Right lobe of liver (tissue), 6 donors: ENCODE data around the gene NKAIN2. TPM values are rescaled to one million over a fixed set of nuclear protein-coding genes. Genes with fewer than 3 reads are reported as not detected.

Experiments used
- ATAC-seq, 4 donors: fragments of 200-7000 bp; cut with Tn5 transposase; one replicate each; pipeline ENCODE4 v1.9.1; 2020; ENCODE audit warnings: mild to moderate bottlenecking in 4 of 4, moderate library complexity in 4 of 4
- DNase-seq, 3 donors: peaks; one replicate each; pipeline ENCODE4 v3.0.0-alpha.2; 2020
- H3K27ac ChIP-seq, 3 donors: fragments of 200-600 bp; one replicate each; pipeline ENCODE4 v1.8.0; 2022
- H3K27me3 ChIP-seq, 2 donors: fragments of 200-600 bp; one replicate each; pipeline ENCODE4 v1.8.0; 2022
- H3K36me3 ChIP-seq, 4 donors: fragments of 200-600 bp; sonication (generic) in 1 of 4; one replicate each; pipeline versions ENCODE4 v1.5.1 to v1.8.0; 2017 to 2022; ENCODE audit warnings: control low read depth in 1 of 4
- H3K4me1 ChIP-seq, 4 donors: fragments of 200-600 bp; sonication (generic) in 1 of 4; one replicate each; pipeline versions ENCODE4 v1.5.1 to v1.8.0; 2017 to 2022; ENCODE audit warnings: control low read depth in 1 of 4
- H3K4me3 ChIP-seq, 3 donors: fragments of 200-600 bp; one replicate each; pipeline ENCODE4 v1.8.0; 2022
- H3K9me3 ChIP-seq, 4 donors: fragments of 200-600 bp; sonication (generic) in 1 of 4; one replicate each; pipeline versions ENCODE4 v1.5.1 to v1.8.0; 2017 to 2022; ENCODE audit warnings: control low read depth in 1 of 4
- CTCF ChIP-seq, 4 donors: fragments of 200-600 bp in 3 of 4; fragments of 450-650 bp in 1 of 4; IDR thresholded peaks; one replicate each; pipeline versions ENCODE4 v1.5.1 to v1.8.0; 2016 to 2022; ENCODE audit warnings: antibody characterized with exemption in 4 of 4, mild to moderate bottlenecking in 2 of 4
- POLR2A ChIP-seq: fragments of 450-650 bp; IDR thresholded peaks from one replicate; pipeline ENCODE4 v1.6.1; 2017; ENCODE audit warnings: antibody characterized with exemption, mild to moderate bottlenecking
- WGBS: methylation state at CpG from one replicate; pipeline ENCODE4 v1.1.6; 2018; ENCODE audit warnings: low coverage, low lambda C conversion rate; ENCODE audit not compliant: insufficient coverage; ENCODE audit errors: missing lambda C conversion rate; 5-methylcytosine and 5-hydroxymethylcytosine counted together
- intact Hi-C, 2 donors: fragments of 100-400 bp; cut with DNase I; formaldehyde crosslinking; loops; one replicate each; pipeline versions ENCODE4 v1.11.2 to v1.14.1; 2022
- total RNA-seq, 6 experiments: library from RNA; depleted of rRNA in 2 of 6; stranded (reverse); fragments of >200 nt in 2 of 6; fragmentation: NEBNext Ultra II Directional in 3 of 6; extraction: Animal tissue kit (Norgen Biotek cat#: 25700) in 3 of 6; gene quantifications; one replicate each; pipeline versions ENCODE4 v1.1.0 to v1.2.4, GENCODE V29; 2016 to 2023
- donor health status: DM: no; HTN: yes; CAD: no.
- donor health status: DM: no; HTN: no; CAD: no.
- donor health status: DM: no; HTN: no; CAD: no.
- donor health status: DM: no; HTN: yes; CAD: no.
- donor health status: DM: no; HTN: yes; CAD: no.

The NKAIN2 gene
- total RNA-seq, 6 experiments from 2014 or later: 0.16 to 0.28 TPM; not detected in 4

GRCh38 chr6:123994891-123995635, 191.4 kb downstream of the NKAIN2 start:
- TF ChIP-seq POLR2A (no peak), CTCF (IDR thresholded peaks at IDR 0.05) (no peak)
- no peaks in the 10 kb centered on the region for H3K36me3 ChIP-seq
- peaks cover 0 to 12% (median 3%) of the 10 kb centered on the region in 4 donors for H3K4me1 ChIP-seq
- no peak overlapping the region for H3K27ac ChIP-seq
- WGBS: 32% methylated on average over 4 of the region's 4 CpGs
- H3K9me3 ChIP-seq: no peaks in the 10 kb centered on the region
- no peak overlapping the region for H3K4me3 ChIP-seq
- ATAC-seq (peak; percentile 85 to 95 (median 90)), DNase-seq (peak in 1 of 3 donors; percentile 25)
- no peaks in the 10 kb centered on the region for H3K27me3 ChIP-seq
- intact Hi-C loops: no loop called here

- H3K27ac ChIP-seq: no peak overlapping the region
- no peaks in the 10 kb centered on the region for H3K27me3 ChIP-seq
- intact Hi-C loops: no loop called here
- 57% methylated on average over 3 of the region's 3 CpGs for WGBS
- no peaks in the 10 kb centered on the region for H3K36me3 ChIP-seq
- ATAC-seq: no peak
- H3K9me3 ChIP-seq: no peaks in the 10 kb centered on the region
- peaks cover 0 to 12% (median 3%) of the 10 kb centered on the region in 4 donors for H3K4me1 ChIP-seq
- no peak for TF ChIP-seq CTCF (IDR thresholded peaks at IDR 0.05)
- TF ChIP-seq POLR2A: no peak
- DNase-seq: no peak
- no peak overlapping the region for H3K4me3 ChIP-seq
Observed at GRCh38 chr6:123997223-123997622, 193.6 kb downstream of the NKAIN2 start.

GRCh38 chr6:124002377-124003081, 198.9 kb downstream of the NKAIN2 start:
- WGBS: 60% methylated on average over 4 of the region's 4 CpGs
- no peaks in the 10 kb centered on the region for H3K36me3 ChIP-seq
- H3K4me3 ChIP-seq: no peak overlapping the region
- no peaks in the 10 kb centered on the region for H3K4me1 ChIP-seq
- intact Hi-C loops: no loop called here
- H3K9me3 ChIP-seq: no peaks in the 10 kb centered on the region
- no peaks in the 10 kb centered on the region for H3K27me3 ChIP-seq
- TF ChIP-seq POLR2A (no peak), CTCF (IDR thresholded peaks at IDR 0.05) (no peak)
- H3K27ac ChIP-seq: no peak overlapping the region
- DNase-seq: no peak
- no peak for ATAC-seq

- Histone ChIP-seq H3K9me3 (no peaks in the 10 kb centered on the region), H3K4me1 (peaks cover 0 to 8% (median 4%) of the 10 kb centered on the region in 4 donors), H3K27ac (no peak overlapping the region), H3K4me3 (no peak overlapping the region), H3K27me3 (no peaks in the 10 kb centered on the region), H3K36me3 (no peaks in the 10 kb centered on the region)
- DNase-seq: no peak
- ATAC-seq: no peak
- intact Hi-C loops: no loop called here
- TF ChIP-seq POLR2A: no peak
- TF ChIP-seq CTCF (IDR thresholded peaks at IDR 0.05): no peak
Observed at GRCh38 chr6:124007266-124007665, 203.6 kb downstream of the NKAIN2 start.
